Transverse colon (tissue), 4 donors: ENCODE measurements around the gene RAPGEF2. TPM values are rescaled to one million over a fixed set of nuclear protein-coding genes. Genes with fewer than 3 reads are reported as not detected.

ENCODE experiments used
- DNase-seq: peaks from one replicate; pipeline ENCODE4 v3.0.0-alpha.2; 2019
- H3K27ac ChIP-seq, 4 donors: fragments of 200-600 bp; sonication (generic); 2 replicates each; pipeline ENCODE4 v1.5.1; 2016 to 2018; ENCODE audit warnings: inconsistent platforms in 4 of 4
- H3K27me3 ChIP-seq: fragments of 200-600 bp; sonication (generic); 2 replicates; pipeline ENCODE4 v1.5.1; 2017; ENCODE audit warnings: inconsistent platforms
- H3K36me3 ChIP-seq, 4 donors: fragments of 200-600 bp; sonication (generic); 2 replicates each; pipeline ENCODE4 v1.5.1; 2017 to 2019; ENCODE audit warnings: inconsistent platforms in 4 of 4
- H3K4me1 ChIP-seq, 4 donors: fragments of 200-600 bp; sonication (generic); 2 replicates each; pipeline ENCODE4 v1.5.1; 2017 to 2020; ENCODE audit warnings: inconsistent platforms in 4 of 4
- H3K4me3 ChIP-seq, 4 donors: fragments of 200-600 bp; sonication (generic); 1 replicate in 1 of 4; 2 replicates in 3 of 4; pipeline versions ENCODE4 v1.5.1 to v1.6.1; 2017 to 2019; ENCODE audit warnings: inconsistent platforms in 4 of 4
- H3K9me3 ChIP-seq, 2 donors: fragments of 200-600 bp; sonication (generic); 2 replicates each; pipeline ENCODE4 v1.5.1; 2017 to 2019; ENCODE audit warnings: inconsistent platforms in 2 of 2
- EP300 ChIP-seq: sonication (generic); formaldehyde crosslinking; IDR thresholded peaks from one replicate; pipeline ENCODE4 v1.6.1; 2017; ENCODE audit warnings: antibody characterized with exemption, low read depth
- POLR2A ChIP-seq: fragments of 450-650 bp; IDR thresholded peaks from one replicate; pipeline ENCODE4 v1.6.1; 2016; ENCODE audit warnings: antibody characterized with exemption, mild to moderate bottlenecking, moderate library complexity
- POLR2AphosphoS5 ChIP-seq, 3 donors: sonication (generic); formaldehyde crosslinking; IDR thresholded peaks; one replicate each; pipeline ENCODE4 v1.6.1; 2016; ENCODE audit warnings: antibody characterized with exemption in 3 of 3
- WGBS, 2 donors: methylation state at CpG; one replicate each; pipeline ENCODE4 v1.1.5; 2018; ENCODE audit warnings: low coverage in 1 of 2; 5-methylcytosine and 5-hydroxymethylcytosine counted together
- in situ Hi-C, 4 donors: fragments of 200-750 bp; cut with MboI; loops; one replicate each; pipeline versions ENCODE4 v1.15.0 to v1.15.1; 2017; ENCODE audit warnings: low sequenced_read_pairs in 3 of 4, low pct_ligation_motif_present in 1 of 4, low pct_unique_long_range_greater_than_20kb in 1 of 4
- intact Hi-C: fragments of 100-400 bp; cut with DNase I; formaldehyde crosslinking; loops from one replicate; pipeline ENCODE4 v1.15.1; 2023; ENCODE audit warnings: low total_unique reads
- total RNA-seq, 4 donors: library from RNA; depleted of rRNA; stranded (reverse); fragments of >200 nt; gene quantifications; one replicate each; pipeline ENCODE4 v1.1.0, GENCODE V29; 2016
- TF ChIP-seq, protein P1 (sequence below), 5 experiments: fragments of 200-600 bp in 3 of 5; fragments of 450-650 bp in 2 of 5; sonication (generic) in 3 of 5; IDR thresholded peaks; 1 replicate in 2 of 5; 2 replicates in 3 of 5; pipeline ENCODE4 v1.5.1; 2016 to 2017; ENCODE audit warnings: antibody characterized with exemption in 5 of 5, inconsistent platforms in 3 of 5, mild to moderate bottlenecking in 2 of 5, moderate library complexity in 1 of 5

Gene RAPGEF2
- total RNA-seq, 4 donors from 2014 or later: 23.3 to 64.8 (median 49.6) TPM

DNA sequence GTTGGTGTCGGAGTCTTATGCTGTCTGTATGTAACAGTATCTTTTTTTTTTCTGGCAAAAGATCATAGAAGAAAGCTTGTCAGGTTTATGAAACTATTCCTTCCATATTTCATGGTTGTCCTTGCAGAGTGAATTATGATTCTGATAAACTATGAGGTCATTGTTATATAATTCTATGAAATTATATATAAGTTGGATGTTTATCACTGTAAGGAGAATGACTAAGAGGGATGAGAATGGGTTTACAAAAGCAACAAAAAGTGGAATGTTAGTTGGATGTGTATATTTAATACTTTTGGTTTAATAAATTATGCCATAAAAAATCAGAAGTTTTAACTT is 43.1 kb downstream of the RAPGEF2 start:
- no peaks in the 10 kb centered on the region for H3K9me3 ChIP-seq
- TF ChIP-seq, protein P1, sequence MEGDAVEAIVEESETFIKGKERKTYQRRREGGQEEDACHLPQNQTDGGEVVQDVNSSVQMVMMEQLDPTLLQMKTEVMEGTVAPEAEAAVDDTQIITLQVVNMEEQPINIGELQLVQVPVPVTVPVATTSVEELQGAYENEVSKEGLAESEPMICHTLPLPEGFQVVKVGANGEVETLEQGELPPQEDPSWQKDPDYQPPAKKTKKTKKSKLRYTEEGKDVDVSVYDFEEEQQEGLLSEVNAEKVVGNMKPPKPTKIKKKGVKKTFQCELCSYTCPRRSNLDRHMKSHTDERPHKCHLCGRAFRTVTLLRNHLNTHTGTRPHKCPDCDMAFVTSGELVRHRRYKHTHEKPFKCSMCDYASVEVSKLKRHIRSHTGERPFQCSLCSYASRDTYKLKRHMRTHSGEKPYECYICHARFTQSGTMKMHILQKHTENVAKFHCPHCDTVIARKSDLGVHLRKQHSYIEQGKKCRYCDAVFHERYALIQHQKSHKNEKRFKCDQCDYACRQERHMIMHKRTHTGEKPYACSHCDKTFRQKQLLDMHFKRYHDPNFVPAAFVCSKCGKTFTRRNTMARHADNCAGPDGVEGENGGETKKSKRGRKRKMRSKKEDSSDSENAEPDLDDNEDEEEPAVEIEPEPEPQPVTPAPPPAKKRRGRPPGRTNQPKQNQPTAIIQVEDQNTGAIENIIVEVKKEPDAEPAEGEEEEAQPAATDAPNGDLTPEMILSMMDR (IDR thresholded peaks at IDR 0.05): no peak
- TF ChIP-seq EP300 (no peak), POLR2A (no peak), POLR2AphosphoS5 (IDR thresholded peaks at IDR 0.05) (no peak)
- in situ Hi-C loops: no loop called here
- no peak for DNase-seq
- H3K4me1 ChIP-seq: peaks cover 0 to 48% (median 5%) of the 10 kb centered on the region in 4 donors
- intact Hi-C loops: no loop called here
- no peak overlapping the region for H3K27ac ChIP-seq
- no peaks in the 10 kb centered on the region for H3K36me3 ChIP-seq
- H3K27me3 ChIP-seq: no peaks in the 10 kb centered on the region
- no peak overlapping the region for H3K4me3 ChIP-seq
- WGBS, 2 donors: 70 to 100% methylated on average over 1 of the region's 1 CpG

DNA sequence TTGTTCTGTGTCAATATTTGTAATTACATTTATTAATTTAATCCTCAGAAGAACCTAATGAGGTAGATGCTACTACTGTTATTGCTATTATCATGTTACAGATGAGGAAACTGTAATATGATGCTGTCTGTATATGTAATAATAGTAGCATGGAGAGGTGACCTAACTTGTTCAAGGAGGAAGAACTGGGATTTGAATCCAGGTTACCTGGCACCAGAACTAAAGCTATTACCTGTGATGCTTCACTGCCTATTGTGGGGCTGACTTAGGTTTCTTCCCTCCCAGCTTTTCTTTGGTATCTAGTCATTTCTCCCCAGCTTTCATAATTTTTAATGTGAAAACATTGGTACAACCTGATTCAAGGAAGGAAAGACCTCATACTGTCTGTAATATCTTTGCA is 43.6 kb downstream of the RAPGEF2 start:
- no peaks in the 10 kb centered on the region for H3K9me3 ChIP-seq
- H3K27ac ChIP-seq: no peak overlapping the region
- TF ChIP-seq, protein P1 (IDR thresholded peaks at IDR 0.05): no peak
- TF ChIP-seq POLR2A (no peak), EP300 (no peak), POLR2AphosphoS5 (IDR thresholded peaks at IDR 0.05) (no peak)
- peaks cover 0 to 43% (median 3%) of the 10 kb centered on the region in 4 donors for H3K4me1 ChIP-seq
- no peaks in the 10 kb centered on the region for H3K36me3 ChIP-seq
- H3K4me3 ChIP-seq: no peak overlapping the region
- no peaks in the 10 kb centered on the region for H3K27me3 ChIP-seq
- no peak for DNase-seq
- in situ Hi-C loops (no loop called here), intact Hi-C loops (no loop called here)

DNA sequence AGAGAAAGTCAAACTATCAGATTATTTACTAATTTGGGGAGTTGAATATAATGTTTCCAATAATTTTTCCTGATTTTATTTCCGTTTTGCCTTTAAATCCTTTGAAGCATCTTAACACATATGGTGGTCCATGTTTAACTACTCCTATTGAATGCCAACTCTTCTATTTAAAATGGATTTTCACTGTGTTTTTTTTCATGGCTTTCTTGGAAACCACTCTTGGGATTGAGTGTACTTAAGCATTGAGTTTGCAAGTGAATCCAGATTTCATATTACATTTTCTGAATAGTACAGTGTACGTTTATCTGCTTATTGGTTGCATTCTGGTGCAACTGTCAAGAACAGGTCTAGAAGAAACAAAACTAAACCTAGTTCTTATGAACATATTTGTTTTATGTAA is 45.6 kb downstream of the RAPGEF2 start:
- H3K36me3 ChIP-seq: no peaks in the 10 kb centered on the region
- no peaks in the 10 kb centered on the region for H3K27me3 ChIP-seq
- intact Hi-C loops: no loop called here
- peaks cover 0 to 30% (median 3%) of the 10 kb centered on the region in 4 donors for H3K4me1 ChIP-seq
- no peaks in the 10 kb centered on the region for H3K9me3 ChIP-seq
- no peak overlapping the region for H3K27ac ChIP-seq
- no peak for DNase-seq
- H3K4me3 ChIP-seq: no peak overlapping the region
- 96 to 97% methylated on average over 2 of the region's 2 CpGs for WGBS, 2 donors
- in situ Hi-C loops: no loop called here
- TF ChIP-seq POLR2A (no peak), EP300 (no peak), POLR2AphosphoS5 (IDR thresholded peaks at IDR 0.05) (no peak)
- TF ChIP-seq, protein P1 (IDR thresholded peaks at IDR 0.05): no peak

DNA sequence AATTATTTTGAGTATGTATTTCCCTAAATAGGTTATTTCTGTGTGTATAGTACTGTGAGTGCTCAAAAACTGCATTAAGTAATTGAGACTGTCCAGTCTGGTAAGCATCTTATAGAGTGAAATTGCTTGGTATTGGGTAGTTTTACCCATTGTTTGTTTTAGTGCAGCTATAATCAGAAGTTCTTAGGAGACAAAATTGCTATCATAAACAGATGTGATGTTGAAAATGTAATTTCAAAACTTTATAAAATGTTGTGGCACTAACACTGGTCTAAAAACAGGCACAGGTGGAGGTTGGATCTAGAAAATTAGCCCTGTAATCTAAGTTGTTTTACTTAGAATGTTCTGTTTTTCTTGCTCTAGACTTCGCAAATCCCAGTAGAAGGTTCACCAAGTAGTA is 46.8 kb downstream of the RAPGEF2 start:
- no peaks in the 10 kb centered on the region for H3K27me3 ChIP-seq
- no peaks in the 10 kb centered on the region for H3K36me3 ChIP-seq
- TF ChIP-seq EP300 (no peak), POLR2AphosphoS5 (IDR thresholded peaks at IDR 0.05) (no peak), POLR2A (no peak)
- H3K27ac ChIP-seq: no peak overlapping the region
- 90 to 100% methylated on average over 1 of the region's 1 CpG for WGBS, 2 donors
- no peak for DNase-seq
- intact Hi-C loops (no loop called here), in situ Hi-C loops (no loop called here)
- H3K4me3 ChIP-seq: no peak overlapping the region
- H3K9me3 ChIP-seq: no peaks in the 10 kb centered on the region
- peaks cover 0 to 18% (median 3%) of the 10 kb centered on the region in 4 donors for H3K4me1 ChIP-seq

DNA sequence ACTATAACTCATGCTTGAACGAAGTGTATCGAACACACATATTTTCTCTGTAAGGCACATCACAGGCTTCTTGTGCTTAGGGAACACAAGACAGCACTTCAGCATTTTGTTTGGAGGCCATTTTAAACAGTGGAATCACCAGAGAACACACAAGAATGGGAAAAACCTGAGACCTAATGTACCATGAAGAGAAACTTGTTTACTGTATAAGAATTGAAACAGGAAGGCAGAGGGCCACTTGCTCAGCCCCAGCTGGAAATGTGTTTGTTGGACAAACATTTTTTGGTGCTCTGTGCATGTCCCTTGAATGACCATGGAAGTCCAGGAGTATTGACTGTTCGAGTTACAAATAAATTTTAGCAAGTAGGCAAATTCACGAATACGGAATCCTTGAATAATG is 47.5 kb downstream of the RAPGEF2 start:
- in situ Hi-C loops (no loop called here), intact Hi-C loops (no loop called here)
- Histone ChIP-seq H3K4me3 (no peak overlapping the region), H3K9me3 (no peaks in the 10 kb centered on the region), H3K36me3 (no peaks in the 10 kb centered on the region), H3K27me3 (no peaks in the 10 kb centered on the region), H3K4me1 (peaks cover 0 to 18% (median 3%) of the 10 kb centered on the region in 4 donors), H3K27ac (no peak overlapping the region)
- WGBS, 2 donors: 75 to 86% methylated on average over 5 of the region's 5 CpGs
- TF ChIP-seq, protein P1 (IDR thresholded peaks at IDR 0.05): no peak
- TF ChIP-seq EP300 (no peak), POLR2AphosphoS5 (IDR thresholded peaks at IDR 0.05) (no peak), POLR2A (no peak)
- DNase-seq: no peak
